ENCODE data around the gene TPGS1.

Gene TPGS1

DNA sequence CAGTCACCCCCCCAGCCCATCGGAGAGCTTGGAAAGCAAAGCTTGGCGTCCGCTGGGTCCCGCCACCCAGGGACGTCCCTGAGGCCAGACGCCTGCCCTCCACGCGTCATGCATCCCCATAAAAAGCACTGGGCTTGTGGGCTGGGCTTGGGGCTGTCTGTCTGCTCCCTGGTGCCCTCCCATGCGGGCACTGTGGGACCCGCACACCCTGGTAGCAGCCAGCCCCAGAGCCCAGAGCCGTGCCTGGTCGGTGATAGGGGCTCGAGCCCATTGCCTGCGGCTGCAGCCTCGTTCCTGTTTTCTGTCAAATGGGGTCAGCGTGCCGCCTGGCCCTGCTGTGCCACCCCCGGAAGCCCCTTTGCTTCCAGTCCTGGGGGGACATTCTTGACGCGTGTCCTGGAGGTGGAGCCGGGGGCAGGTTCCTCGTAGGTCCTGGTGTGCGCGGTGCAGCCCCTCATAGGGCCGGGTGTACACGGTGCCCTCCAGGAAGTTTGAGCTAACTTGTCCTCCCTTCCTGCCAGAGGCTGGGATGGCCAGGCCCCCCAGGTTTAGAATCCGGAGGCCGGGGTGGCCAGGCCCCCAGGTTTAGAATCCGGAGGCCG is 32.2 kb downstream of the TPGS1 start:
- DNase-seq (ENCODE audit: low read depth in 2 of 2): no peak

DNA sequence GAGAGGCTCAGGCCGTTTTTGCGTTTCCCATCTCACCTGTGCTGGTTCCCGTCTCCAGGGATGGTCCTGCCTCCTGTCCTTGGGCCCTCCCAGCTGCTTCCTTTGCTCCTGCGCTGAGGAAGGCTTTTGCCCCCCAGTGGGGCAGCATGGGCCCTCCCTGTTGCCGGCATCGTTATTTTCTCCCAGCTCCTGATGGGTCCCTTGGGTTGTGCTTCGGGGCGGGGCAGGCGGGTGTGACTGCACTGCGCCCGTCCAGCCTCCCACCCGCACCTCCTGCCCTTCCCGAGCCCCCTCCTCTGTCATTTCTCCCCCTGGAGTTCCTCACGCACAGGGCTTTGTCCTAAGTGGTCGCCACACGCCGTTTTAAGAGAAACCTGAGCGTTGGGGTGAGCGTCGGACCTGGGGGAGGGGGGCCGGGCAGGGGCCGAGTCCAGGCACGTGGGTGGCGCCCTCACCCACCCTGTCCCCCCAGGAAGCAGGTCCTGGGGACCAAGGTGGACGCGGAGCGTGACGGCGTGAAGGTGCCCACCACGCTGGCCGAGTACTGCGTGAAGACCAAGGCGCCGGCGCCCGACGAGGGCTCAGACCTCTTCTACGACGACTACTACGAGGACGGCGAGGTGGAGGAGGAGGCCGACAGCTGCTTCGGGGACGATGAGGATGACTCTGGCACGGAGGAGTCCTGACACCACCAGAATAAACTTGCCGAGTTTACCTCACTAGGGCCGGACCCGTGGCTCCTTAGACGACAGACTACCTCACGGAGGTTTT is 33.8 kb downstream of the TPGS1 start:
- DNase-seq (ENCODE audit: low read depth in 2 of 2): no peak

DNA sequence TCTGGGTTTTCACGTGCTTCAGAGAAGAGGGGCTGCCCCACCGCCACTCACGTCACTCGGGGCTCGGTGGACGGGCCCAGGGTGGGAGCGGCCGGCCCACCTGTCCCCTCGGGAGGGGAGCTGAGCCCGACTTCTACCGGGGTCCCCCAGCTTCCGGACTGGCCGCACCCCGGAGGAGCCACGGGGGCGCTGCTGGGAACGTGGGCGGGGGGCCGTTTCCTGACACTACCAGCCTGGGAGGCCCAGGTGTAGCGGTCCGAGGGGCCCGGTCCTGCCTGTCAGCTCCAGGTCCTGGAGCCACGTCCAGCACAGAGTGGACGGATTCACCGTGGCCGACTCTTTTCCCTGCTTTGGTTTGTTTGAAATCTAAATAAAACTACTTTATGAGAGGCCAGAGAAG is 34.4 kb downstream of the TPGS1 start:
- no peak for DNase-seq (ENCODE audit: low read depth in 2 of 2)

DNA sequence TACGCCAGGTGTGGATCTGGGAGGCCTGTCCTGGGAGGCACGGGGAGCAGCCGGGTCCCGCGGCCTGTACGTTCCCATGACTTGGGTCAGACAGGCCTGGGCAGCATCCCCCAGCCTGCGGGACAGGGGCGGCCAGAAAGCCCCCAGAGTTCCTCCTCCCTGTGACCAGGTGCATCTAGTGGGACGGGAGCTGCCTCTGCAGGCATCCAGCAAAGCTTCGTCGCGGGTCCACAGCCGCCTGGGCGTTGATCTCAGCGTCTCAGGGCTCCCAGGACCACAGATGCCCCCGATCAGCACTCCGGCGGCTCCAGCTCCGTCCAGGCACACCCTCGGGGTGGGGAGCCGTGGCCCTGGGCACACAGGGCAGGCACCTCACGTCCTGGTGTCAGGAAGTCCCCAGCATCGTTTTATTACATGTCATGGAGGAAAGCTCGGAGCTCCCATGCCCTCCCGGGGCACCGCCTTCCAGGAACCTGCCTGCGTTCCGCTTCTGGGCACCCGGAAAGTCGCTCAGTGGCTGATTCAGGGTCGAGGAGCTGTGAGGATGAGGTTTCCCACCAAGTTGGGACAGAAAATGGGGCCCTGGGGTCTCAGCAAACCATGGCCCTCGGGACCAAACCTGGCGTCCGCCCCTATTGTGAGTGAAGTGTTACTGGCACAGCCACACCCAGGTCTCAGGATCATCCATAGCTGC is 35.0 kb downstream of the TPGS1 start:
- no peak for DNase-seq (ENCODE audit: low read depth in 2 of 2)

DNA sequence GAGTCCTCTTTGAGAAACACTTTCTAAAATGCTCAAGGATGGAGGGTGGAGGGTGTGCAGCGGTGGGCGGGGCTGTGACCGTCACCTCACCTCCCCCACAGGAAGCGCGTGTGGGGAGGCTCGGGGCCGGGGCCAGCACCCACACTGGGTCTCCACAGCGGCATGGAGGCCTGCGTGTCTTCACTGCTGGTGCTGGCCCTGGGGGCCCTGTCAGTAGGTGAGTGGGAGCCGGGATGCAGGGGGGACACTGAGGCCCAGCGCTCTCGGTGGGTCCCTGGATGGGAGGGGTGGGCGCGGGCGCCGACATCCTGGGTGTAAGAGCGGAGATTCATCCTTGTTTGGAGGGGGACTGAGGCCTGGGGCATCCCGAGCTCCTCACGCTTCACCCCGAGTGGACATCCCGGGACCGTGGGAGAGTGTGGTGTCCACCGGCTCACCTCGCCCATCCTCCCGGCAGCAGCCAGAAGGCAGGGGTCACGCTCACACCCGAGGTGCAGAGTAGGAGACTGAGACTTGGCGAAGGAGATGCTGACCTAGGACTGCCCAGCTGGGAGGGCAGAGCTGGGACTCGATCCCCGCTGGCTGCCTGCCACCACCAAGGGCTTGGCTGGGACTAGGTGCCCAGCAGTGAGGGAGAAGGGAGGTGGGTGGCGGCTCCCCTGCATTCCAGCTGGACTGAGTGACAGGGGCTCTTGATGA is 36.8 kb downstream of the TPGS1 start, which contains the start of gene GZMM:
Gene GZMM (plus strand): TSS at position 144 of the 699 bp plus-strand sequence. CDS start 19 bp downstream, at position 163.
- DNase-seq (ENCODE audit: low read depth in 2 of 2): peak; percentile 69 to 70

DNA sequence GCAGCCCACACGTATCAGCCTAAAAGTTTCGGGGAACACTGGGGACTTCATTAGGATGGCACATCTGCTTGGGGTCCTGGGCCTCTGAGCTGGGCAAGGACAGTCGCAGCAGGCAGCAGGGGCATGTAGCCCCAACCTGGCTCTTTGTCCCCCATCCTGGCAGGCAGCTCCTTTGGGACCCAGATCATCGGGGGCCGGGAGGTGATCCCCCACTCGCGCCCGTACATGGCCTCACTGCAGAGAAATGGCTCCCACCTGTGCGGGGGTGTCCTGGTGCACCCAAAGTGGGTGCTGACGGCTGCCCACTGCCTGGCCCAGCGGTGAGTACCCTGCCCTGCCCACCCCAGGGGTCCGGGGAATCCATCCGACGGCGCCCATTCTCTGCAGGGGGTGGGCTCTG is 39.8 kb downstream of the TPGS1 start:
- DNase-seq (ENCODE audit: low read depth in 2 of 2): no peak

DNA sequence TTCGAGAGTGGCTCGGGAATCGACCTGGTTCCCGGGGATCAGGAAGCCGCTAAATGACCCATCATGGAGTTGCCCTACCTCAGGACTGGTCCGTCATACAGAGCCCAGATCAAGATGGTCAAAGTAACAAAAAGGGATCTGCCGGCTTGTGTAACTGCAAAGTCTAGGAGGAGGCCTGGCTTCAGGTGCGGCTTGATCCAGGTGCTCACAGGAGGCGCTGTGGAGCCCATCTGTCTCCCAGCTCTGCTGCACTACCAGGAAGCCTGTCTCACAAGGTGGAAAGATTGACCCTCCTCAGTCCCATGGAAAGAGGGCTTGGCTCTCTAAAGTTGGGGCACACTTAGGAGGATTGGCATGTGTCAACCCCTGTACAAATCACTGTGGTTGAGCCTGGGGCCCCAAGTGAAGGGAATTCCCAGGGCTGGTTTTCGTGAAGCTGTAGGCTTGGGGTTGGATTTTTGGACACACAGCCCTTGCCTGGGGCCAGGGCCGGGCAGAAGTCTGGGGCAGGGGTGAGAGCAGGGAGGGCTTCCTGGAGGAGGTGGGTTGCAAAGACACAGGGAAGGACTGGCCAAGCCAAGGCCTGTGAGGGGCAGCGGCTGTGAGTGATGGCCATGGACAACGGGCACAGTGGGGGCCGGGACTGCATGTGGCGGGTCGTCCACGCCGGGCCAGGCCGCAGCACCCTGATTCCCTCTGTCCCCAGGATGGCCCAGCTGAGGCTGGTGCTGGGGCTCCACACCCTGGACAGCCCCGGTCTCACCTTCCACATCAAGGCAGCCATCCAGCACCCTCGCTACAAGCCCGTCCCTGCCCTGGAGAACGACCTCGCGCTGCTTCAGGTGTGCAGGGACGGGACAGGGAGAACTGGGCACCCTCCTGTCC is 40.8 kb downstream of the TPGS1 start:
- DNase-seq (ENCODE audit: low read depth in 2 of 2): no peak

DNA sequence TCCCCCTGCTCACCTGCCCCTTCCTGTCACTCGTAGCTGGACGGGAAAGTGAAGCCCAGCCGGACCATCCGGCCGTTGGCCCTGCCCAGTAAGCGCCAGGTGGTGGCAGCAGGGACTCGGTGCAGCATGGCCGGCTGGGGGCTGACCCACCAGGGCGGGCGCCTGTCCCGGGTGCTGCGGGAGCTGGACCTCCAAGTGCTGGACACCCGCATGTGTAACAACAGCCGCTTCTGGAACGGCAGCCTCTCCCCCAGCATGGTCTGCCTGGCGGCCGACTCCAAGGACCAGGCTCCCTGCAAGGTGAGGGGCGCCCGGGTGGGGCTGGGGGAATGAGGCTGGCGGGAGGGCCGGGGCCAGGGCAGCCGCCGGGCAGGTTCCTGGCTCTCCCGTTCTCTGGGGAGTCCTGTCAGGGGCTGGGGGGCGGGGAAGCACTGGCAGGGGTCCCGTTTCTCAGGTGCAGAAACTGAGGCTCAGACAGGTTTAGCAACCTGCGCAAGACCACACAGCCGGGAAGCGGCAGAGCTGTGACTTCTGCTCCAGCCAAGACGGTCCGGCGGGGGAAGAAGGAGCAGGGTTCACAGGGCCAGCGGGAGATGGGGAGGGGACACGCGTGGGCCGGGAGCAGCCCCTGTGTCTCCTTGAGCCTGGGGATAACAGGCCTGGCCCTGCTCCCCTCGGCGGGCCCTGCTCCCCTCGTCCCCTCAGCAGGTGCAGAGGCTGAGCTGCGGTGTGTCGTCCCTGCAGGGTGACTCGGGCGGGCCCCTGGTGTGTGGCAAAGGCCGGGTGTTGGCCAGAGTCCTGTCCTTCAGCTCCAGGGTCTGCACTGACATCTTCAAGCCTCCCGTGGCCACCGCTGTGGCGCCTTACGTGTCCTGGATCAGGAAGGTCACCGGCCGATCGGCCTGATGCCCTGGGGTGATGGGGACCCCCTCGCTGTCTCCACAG is 41.9 kb downstream of the TPGS1 start:
- no peak for DNase-seq (ENCODE audit: low read depth in 2 of 2)

DNA sequence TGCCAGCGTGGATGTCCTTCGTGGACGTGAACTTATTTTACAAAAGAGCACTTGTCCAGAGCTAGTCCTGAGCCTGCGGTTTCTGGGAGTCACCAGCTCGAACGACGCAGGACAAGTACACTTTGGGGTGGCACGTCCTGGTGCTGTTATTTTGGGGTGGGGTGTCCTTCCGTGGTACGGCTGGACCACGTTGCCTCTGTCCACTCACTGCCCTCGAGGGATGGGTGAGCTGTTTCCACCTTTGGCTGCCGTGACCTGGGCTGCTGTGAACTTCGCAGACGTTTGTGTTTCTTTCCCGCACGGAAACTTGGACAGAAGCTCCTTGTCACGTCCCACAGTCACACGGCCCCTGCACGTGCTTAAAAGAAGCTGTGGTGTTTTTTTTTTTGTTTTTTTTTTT is 47.5 kb downstream of the TPGS1 start:
- DNase-seq (ENCODE audit: low read depth in 2 of 2): no peak

DNA sequence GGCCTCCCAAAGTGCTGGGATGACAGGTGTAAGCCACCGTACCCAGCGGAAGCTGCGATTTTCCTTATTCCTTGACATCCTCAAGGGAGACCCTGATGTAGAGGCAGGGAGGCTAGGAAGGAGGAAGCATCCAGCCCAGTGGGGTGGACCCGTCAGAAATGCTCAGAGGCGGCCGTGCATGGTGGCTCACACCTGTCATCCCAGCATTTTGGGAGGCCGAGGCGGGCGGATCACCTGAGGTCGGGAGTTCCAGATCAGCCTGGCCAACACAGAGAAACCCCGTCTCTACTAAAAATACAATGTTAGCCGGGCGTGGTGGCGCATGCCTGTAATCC is 48.1 kb downstream of the TPGS1 start:
- DNase-seq (ENCODE audit: low read depth in 2 of 2): no peak

DNA sequence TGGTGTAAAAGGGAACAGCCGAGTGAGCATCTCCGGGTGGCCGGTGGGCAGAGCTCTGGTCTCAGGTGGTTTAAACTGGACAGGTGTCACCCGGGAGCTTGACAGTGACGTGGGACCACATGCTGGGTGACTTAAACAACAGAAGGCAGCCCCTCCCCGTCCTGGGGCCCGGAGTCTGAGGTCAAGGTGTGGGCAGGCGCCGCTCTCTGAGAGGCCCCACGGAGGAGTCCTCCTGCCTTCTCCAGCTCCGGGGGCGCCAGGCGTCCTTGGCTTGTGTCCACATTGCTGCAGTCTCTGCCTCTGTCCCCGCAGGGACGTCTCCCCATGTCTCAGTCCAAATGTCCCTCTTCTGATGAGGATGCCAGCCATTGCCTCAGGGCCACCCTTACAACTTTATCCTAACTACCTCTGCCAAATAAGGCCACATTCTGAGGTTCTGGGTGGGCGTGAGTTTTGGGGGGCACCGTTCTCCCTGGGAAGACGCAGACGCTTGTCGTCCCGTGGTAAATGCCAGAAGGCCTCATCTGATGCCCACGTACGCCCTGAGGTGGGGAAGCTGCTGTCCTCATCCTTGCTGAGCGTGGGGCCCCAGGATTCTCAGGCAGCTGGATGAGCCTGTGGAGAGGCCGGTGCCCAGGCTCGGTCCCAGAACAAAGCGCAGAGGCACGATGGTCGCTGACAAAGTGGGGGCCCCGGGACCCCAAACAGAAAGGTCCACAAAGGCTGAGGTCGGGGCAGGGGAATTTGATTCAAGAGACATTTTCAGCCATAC is 49.5 kb downstream of the TPGS1 start:
- DNase-seq (ENCODE audit: low read depth in 2 of 2): no peak

DNA sequence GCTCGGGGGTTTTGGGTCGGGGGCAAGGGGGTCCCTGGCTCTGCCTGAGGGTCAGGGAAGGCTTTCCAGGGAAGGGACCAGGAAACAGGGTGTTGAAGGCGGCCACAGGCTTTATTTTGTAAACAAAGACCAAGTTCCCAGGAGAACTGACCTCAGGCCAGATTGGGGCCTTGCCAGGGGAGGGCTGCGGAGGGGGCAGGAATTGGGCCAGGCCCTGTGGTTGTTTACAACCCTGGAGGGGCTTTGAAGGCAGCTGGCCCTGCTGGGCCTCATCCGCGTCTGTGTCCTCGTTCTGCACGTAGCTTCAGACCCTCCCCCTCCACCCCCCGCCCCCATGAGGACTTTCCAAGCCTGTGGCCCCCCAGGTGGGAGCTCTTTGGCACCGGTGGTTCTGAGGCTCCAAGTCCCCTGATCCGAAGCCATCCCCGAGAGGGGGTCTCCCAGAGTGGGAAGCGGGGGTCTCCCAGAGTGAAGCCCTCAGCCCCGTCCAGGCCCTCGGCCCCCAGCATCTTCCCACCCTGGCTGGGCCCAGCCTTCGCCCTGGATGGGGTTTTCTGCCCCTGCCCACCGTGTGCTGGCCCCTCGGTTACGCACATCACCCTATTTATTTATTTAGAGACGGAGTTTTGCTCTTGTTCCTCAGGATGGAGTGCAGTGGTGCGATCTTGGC is 51.6 kb downstream of the TPGS1 start:
- no peak for DNase-seq (ENCODE audit: low read depth in 2 of 2)

DNA sequence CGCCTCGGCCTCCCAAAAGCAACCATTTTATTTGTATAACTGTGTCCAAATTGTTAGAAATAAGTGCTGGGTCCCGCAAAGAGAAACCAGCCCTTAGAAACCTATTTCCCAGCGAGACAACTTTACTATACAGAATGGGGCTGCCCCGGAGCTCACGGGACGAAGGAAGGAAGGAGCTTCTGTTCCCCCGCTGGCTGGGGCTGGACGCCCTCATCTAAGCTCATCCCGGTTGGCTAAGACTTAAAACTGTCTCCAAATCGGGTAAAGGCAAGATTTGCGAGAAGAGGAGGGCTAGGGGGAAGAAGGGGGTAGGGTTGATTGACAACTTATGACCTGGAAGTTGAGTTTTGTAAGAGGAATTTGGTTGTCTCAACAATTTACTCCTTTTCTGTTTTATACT is 52.8 kb downstream of the TPGS1 start:
- DNase-seq (ENCODE audit: low read depth in 2 of 2): no peak

DNA sequence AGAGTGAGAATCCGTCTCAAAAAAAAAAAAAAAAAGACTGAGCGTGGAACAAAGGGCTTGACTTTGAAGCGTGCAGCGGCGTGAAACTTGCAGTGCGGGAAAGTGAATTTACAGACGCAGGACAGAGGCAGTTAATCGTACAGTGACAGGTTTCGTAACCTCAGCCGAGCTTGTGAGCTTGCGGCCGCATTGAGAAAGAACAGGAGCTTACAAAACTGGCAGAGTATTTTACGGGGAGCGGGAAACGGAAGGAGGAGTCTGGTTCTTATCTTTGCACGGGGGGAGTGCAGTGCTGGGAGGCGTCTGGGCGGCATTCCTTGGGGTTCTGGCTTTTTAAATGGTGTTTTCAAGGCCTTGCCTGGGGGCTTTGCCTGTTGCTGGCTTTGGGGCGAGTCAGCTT is 59.1 kb downstream of the TPGS1 start:
- DNase-seq (ENCODE audit: low read depth in 2 of 2): no peak

DNA sequence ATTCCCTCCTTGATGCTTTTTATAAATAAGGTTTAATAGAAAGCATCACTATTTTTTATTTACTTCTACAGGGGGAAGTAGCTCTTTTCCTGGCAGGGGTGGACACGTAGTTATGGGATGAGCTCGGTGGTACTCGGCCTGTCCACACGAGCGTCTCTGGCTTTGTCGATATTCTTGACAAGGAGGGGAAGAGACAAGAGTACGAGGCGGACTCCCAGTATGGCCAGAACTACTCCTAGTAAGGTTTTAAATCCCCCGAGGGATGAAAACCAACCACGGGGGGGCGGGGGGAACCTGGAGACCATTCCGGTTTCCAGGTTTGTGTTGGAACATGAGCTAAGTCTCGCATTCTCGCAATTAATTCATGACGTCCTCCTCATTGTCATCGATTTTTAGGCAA is 59.5 kb downstream of the TPGS1 start:
- no peak for DNase-seq (ENCODE audit: low read depth in 2 of 2)

DNA sequence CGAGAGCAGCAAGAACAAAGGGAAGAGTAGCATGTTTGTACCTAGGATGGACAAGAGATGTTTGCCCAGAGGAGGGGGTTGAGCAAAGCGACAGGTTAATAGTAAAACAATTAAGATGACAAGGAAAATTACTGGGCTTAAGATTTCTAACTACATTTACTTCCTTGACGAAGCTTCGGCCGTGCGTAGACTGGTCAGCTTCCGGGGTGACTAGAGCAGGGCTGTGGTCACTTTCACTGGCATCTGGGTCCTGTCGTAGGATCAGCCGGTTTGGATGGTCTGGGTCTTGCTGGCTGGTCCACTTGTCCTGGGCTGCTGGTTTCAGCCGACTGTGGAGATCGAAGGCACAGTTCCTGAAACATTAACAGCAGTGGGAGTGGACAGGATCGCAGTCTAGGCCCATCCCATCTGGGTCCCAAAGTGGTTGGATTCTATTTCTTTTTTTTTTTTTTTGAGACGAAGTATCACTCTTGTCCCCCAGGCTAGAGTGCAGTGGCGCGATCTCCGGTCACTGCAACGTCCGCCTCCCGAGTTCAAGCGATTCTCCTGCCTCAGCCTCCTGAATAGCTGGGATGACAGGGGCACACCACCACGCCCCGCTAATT is 60.1 kb downstream of the TPGS1 start:
- DNase-seq (ENCODE audit: low read depth in 2 of 2): no peak
